ENCODE data around the gene TTYH3.

DNA sequence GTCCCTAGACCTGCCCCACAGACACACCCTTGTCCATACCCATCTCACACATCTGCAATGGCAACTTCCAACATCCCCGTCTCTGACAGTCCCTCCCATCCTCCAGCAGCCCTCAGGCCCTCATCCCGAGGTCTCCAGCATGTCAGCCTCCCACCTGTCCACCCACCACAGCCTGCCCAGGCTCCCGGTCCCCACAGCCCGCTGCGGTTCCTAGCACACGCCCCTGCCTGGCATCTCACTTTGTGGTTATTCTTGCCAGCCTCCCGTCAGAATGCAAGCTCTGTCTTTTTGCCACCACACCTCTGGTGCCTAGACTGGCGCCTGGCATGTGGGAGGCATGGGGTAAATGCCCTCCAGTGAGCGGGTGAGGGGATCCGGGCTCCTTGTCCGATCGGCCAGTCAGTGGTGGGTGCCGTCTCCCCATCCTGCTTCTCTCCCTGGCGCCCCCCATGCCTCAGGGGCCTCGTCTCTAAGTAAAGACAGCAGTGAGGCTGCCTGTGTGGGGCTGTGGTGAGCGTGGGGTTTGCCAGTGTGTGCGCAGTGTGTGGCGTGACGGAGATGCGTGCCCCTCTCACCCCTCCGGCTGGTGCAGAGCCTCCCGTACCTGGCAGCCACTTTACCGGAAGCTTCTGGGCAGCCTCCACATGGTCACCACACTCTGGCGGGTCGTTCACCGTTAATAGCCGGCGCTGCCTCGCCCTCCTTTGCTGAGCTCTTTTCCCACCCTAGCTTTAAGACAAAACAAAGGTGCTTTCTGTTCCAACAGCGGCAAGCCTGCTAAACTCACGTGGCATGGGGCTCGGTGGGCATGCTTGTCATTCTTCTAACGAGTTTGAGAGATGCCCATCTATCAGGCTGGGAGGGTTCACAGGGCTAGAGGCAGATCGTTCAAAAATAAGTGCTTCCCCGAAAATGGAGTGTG is 28.5 kb upstream of the TTYH3 start:
- TF ChIP-seq GATA3 (IDR thresholded peaks at IDR 0.05; ENCODE audit: low read depth, low read length) (no peak), GATA2 (IDR thresholded peaks at IDR 0.05; ENCODE audit: low read depth, low read length) (no peak)
